GM12872 (cell line): ENCODE results near the gene IDI2.

Source experiments
- CTCF ChIP-seq: IDR thresholded peaks from 3 replicates; pipeline ENCODE4 v1.5.1; 2011; ENCODE audit warnings: low read depth, mild to moderate bottlenecking, low read length, moderate library complexity; ENCODE audit not compliant: insufficient read depth

IDI2 gene

GRCh38 chr10:1025683-1026082 lies at the start of gene IDI2:
Gene IDI2, minus strand, starts transcription at chr10:1025859. Its CDS starts 1,136 bp downstream, at chr10:1024723.
- TF ChIP-seq CTCF: no peak

GRCh38 chr10:1074748-1075308 lies 49.2 kb upstream of the IDI2 start:
- peak; percentile 34; the same call in 2 of the 3 replicates for TF ChIP-seq CTCF

- peak; percentile 25; the same call in 2 of the 3 replicates for TF ChIP-seq CTCF
These were observed 48.5 kb upstream of the IDI2 start for GRCh38 chr10:1074052-1074747.

- no peak for TF ChIP-seq CTCF
These were observed 45.3 kb upstream of the IDI2 start for GRCh38 chr10:1070919-1071318.

- TF ChIP-seq CTCF: no peak
These were observed 43.0 kb upstream of the IDI2 start for GRCh38 chr10:1068380-1069361.

- TF ChIP-seq CTCF: no peak
These were observed 39.2 kb upstream of the IDI2 start for GRCh38 chr10:1064964-1065247.

- TF ChIP-seq CTCF: no peak
These were observed 37.7 kb upstream of the IDI2 start for GRCh38 chr10:1063232-1063865.
